ENCODE results near the gene NPR1.
"Not testable (repeated sequence)": the region's sequence is repeated elsewhere in the genome, so short reads cannot be mapped to it uniquely, and the experiment has no call there.

NPR1 gene

DNA sequence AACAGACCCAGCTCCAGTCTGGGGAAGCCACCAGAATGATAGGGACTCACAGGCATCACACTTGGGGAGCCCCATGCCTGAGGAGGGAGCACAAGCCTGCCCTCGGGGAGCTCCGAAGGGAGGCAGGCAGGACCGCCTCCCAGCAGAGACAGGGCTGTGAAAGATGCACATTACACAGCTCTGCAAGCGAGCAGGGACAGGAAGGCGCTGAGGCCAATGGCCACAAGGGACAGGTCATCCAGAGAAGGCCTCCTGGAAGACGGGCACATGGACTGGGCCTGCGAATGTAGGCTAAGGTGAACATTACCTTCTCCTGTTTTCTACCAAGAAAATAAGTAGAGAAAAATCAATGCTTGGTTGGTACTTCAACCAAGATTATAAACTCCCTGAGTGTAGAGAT is 4.2 kb downstream of the NPR1 start:
- DNase-seq = no peak

DNA sequence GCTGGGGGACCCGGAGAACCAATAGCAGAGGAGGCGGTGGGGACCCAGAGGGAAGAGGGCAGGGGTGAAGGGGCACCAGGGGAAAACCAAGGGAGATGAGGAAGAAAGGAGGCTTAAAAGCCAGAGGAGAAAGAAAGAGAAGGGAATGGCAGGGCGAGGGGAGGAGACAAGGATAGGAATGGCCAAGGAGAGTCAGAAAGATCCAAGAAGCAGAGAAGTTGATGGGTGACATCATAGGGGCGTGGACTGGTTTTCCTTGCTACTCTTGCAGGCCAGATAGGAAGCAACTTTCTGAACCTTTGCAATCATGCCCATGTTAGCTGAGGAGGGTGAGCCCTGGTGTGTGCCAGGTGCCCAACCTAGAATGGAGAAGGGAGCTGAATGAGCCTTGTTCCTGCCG is 5.4 kb downstream of the NPR1 start:
- no peak for DNase-seq

DNA sequence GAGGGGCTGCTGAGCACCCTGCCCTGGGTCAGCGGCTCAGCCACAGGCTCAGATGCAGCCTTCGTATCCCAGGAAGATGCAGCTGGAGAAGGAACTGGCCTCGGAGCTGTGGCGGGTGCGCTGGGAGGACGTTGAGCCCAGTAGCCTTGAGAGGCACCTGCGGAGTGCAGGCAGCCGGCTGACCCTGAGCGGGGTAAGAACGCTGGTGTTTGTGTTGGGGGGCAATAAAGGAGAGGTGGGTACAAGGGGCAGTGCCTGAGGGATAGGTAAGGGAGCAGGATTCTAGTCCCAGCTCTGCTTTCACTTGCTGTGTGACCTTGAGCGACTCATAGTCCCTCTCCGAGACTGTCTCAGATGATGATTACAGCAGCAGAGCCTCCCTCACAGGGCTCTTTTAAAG is 6.4 kb downstream of the NPR1 start:
- no peak for DNase-seq

DNA sequence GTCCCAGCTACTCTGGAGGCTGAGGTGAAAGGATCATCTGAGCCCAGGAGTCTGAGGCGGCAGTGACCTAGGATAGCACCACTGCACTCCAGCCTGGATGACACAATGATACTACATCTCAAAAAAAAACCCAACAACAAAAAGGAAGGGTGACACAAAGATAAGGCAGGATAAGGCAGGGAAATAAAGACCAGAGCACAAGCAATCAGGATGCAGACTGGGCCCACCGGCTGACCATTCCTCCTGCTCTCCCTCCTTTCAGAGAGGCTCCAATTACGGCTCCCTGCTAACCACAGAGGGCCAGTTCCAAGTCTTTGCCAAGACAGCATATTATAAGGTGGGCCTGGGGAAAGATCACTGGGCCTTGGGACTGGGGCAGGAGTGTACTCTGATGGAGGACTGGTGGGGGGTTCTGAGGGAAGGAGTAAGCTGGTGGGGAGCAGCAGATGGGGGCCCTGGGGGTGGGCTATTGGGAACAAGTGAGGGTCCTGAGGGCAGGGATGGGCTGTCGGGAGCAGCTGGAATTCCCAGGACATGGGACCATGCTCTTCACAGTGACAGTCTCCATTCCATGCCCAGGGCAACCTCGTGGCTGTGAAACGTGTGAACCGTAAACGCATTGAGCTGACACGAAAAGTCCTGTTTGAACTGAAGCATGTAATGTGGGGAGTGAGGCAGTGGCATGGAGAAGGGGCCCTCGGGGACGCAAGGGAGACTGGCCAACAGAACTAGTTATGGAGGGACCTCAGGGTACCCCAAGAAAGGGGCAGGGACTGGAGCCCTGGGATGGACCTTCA is 7.3 kb downstream of the NPR1 start:
- no peak for DNase-seq

DNA sequence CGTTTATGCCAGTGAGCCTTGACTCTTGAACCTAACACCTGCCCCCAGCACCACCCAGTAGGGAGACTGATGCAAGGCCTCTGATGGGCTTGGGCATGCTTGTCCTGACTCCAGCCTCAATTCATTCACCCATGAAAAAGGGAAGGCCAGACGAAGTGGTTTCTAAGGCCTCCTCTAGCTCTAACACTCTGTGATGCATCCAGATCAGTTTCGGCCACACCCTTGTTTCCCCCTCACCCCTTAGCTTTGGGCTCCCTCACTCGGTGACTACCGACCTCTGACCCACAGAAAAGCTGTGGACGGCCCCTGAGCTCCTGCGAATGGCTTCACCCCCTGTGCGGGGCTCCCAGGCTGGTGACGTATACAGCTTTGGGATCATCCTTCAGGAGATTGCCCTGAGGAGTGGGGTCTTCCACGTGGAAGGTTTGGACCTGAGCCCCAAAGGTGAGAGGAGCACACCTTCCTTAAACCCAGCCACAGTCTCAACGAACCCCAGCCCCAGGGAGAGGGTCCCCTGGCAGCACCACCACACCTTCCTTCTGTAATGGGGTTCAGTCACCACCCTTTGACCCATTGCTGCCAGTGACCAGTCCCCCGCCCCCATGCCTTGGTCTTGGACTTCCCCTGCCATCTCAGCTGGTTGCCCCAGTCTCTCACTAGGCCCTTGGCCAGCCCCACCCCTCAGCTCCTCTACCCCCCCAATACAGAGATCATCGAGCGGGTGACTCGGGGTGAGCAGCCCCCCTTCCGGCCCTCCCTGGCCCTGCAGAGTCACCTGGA is 9.0 kb downstream of the NPR1 start:
- DNase-seq = no peak

DNA sequence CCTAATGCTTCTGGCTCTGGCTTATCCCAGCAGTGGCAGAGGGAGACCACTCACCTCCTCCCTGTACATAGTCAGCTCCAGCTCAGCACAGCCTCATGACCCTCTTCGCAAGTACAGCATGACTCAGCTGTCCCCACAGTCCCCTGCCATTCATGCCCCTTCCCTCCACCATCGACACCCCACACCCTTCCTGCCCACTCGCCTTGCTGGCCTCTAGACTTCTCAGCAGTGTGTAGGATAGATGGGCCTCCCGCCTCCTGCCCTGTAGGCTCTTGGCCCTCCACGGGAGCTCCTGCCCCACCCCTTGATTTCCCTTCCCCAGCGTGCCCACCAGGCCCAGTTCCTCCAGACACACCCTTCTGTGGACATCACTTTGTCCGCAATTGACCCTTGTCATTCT is 9.8 kb downstream of the NPR1 start:
- no peak for DNase-seq

DNA sequence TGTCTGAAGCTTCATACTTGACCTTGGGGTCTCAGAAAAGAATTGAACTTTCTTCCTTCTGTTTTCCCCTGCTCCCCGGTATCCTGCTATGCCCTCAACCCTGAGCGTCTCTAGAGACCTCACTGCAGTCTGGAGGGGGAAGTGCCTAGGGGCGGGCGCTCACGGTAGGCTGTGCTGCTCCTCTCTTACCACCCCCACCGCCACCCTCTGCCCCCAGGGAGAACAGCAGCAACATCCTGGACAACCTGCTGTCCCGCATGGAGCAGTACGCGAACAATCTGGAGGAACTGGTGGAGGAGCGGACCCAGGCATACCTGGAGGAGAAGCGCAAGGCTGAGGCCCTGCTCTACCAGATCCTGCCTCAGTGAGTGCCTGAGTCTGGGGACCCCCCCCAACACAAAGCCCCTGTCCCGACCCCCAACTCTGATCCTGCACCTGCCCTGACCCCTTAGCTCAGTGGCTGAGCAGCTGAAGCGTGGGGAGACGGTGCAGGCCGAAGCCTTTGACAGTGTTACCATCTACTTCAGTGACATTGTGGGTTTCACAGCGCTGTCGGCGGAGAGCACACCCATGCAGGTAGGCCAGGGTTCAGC is 10.3 kb downstream of the NPR1 start:
- DNase-seq = no peak

DNA sequence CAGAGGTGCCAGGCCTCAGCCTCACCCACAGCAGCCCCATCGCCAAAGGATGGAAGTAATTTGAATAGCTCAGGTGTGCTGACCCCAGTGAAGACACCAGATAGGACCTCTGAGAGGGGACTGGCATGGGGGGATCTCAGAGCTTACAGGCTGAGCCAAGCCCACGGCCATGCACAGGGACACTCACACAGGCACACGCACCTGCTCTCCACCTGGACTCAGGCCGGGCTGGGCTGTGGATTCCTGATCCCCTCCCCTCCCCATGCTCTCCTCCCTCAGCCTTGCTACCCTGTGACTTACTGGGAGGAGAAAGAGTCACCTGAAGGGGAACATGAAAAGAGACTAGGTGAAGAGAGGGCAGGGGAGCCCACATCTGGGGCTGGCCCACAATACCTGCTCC is 15.0 kb downstream of the NPR1 start:
- no peak for DNase-seq

DNA sequence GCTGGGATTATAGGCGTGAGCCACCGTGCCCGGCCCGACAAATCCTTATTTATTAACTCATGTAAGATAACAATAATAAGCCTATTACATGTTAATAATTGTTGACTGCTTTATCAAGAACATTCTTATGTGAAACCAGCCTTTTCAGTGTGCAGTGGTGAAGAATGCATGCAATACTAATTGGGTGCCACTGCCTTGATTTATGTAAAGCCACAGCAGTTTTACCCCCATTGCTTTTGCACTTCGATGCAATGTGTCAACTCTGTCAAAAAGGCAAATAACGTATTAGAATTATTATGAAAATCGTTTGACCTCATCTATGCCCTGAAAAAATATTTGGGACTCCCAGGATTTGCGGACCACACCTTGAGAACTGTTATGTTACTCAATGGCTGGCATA is 18.3 kb downstream of the NPR1 start:
- no peak for DNase-seq

DNA sequence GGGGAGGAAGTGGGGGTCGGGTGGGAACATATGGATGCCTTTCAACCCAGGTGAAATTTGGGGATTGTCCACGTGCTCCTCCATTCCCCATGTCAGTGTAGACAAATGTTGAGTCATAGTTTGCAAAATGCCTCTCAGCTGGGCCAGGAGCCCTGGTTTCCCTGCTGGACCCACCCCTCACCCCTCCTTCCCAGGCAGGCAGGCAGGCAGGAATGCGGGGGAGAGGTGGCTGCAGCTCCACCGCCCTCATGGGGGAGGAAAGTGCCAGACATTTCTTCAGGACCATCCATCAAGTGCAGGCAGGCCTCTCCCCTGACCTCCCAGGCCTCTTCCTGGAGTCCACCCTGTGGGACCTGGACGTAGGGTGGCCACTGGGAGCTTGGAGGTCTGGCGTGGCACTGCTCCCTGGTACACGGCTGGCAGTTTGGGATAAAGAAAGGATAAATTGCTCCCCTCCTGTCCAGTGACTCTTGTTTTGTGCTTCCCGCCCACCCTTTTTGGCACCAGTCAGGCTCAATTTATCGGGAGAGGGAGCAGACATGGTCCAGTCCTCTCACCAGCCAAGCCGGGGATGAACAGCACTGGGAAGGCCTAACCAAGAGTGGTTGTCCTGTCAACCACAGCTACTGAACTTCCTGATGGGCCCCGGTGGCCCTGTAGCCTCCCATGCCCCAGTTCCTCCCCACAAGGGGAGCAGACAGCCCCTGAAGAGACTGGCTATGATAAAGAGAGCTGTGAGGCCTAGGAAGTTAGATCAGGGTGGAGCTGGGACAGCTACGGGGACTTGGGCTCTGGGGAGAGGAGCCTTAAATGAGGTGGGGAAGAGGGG is 18.9 kb downstream of the NPR1 start:
- DNase-seq = no peak

DNA sequence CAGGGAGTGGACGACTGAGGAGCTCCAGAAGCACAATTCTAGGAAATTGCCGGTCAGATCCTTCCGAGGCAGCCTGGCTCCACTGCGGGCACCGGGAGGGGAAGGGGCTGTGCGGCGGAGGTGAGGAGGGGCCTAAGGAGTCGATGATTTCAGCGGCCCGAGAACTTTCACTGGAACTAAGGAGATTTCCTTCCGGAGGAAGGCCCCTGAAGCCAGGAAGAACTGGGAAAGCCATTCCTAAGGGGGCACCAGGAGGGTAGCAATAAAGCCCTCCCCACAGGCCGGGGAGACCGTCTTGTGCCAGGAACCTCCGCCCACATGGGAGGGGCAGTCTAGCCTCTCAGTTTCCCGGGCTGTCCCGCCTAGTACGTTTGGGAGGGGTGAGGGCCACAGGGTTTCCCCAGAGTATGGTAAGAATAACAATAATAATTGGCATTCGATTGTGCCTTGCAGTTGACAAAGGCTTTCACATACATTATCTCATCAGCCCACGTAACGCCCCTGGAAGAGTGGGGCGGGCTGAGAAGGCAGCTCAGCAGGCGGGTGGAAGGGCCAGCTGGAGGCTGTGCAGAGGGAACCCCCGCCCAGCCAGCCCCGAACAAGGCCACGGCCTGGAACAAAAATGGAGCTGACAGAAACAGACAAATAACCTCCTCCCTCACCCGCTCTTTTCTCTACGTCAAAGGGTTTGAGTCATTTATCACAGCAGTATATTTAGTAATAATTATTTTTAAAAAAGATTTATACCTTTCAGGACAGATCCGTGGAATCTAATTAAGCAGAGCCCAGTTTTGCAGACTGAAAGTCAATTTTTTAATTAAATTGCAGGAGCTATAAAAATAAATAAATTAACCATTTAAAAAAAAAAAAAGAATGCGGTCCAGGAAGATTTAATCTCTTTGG is 19.8 kb downstream of the NPR1 start:
- DNase-seq = no peak

DNA sequence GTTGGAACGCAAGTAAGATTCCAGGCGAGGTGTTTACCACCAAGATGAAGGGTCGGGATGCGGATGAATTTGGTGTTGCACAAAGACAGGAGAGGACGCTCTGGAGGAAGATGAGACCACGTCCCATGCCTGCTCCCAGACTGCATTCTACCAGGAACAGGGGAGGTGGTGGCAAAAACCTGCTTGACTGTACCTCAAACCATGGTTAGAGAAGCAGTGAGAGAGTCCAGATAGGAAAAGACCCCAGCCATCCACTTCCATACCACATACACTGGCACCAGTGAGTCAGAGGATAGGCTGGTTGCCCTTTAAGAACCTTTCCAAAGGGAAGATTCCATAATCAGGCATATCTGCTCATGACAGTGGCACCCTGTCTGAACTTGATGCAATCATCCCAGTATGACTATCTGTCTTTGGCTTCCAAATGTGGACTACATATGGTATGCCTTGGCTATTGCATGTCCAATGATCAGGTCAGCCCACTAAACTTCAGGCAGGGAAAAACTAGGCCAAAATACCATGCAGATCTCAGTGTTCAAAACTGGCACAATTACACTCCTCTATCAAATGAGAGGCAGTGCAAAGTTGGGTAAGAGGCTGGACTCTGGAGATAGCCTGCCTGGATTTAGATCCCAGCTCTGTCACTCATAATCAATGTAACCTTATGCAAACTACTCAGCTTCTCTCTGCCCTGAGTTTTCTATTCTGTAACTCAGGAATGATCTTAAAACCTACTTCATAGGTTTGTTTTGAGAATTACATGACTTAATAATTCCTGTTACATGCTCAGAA is 20.6 kb downstream of the NPR1 start:
- DNase-seq = no peak

DNA sequence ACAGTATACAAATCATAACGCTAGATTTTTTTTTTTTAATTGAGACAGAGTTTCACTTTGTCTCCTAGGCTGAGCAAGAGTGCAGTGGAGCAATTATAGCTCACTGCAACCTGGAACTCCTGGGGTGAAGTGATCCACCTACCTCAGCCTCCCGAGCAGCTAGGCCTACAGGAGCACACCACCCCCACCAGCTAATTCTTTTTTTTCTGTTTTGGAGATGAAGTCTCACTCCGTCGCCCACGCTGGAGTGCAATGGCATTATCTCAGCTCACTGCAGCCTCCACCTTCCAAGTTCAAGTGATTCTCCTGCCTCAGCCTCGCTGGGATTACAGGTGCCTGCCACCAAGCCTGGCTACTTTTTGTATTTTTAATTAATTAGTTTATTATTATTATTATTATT is 21.3 kb downstream of the NPR1 start:
- no peak for DNase-seq

DNA sequence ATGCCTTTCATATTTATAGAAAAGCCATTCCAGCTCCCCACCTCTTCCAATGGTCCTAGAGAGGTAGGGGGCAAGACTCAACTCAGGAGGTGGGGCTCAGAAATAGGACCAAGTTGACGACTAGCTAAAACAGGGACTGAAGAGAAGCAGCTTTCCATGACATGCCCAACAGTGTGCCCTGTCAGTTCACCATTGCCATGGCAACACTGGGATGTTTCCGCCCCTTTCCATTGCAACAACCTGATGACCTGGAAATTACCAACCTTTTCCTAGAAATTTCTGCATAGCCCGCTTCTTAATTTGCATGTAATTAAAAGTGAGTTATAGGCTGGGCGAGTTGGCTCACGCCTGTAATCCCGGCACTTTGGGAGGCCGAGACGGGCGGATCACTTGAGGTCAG is 27.0 kb downstream of the NPR1 start:
- no peak for DNase-seq

DNA sequence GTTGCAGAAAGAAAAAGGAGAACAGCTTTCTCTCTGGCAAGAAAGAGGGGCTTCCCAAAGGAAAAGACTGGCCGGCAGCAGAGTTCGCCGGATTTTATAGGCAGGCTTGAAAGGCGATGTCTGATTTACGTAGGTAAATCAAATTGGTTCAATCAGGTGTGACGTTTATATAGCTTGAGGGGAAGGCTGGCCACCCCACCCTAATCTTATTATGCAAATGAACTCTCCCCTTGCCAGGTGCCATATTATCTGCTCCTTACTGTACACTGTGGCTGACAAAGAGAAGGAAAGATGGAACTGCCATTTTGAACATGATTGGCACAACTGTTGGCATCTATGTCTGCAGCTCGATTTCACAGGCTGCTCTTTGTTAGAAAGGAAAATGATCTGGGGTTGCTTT is 32.5 kb downstream of the NPR1 start:
- no peak for DNase-seq

DNA sequence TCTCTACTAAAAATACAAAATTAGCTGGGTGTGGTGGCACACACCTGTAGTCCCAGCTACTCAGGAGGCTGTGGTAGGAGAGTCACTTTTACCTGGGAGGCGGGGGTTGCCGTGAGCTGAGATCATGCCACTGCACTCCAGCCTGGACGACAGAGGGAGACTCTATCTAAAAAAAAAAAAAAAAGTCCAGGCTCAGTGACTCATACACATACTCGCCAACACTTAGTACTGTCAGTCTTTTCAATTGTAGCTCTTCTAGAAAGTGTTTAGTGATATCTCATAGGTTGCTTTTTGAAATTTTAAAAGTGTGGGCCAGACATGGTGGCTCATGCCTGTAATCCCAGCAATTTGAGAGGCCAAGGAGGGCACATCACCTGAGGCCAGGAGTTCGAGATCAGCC is 37.7 kb downstream of the NPR1 start:
- not testable (repeated sequence) for DNase-seq

DNA sequence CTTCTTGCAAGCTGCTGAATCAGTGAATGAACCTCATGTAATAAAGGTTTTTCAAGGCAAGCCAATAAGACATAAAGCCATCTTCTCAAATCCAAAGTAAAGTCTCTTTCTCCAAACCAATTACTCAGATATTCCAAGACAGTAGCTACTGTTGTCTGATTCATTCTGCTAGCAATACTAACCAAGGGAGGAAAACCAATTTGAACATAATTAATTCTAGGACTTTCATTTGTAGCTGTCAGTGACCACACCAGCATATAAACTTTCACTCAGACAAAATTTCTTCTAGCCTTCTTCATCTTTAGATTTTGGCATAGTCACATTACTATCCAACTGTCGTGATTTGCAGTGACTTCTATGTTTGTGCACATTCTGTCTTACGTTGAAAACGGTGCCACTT is 38.8 kb downstream of the NPR1 start:
- no peak for DNase-seq

DNA sequence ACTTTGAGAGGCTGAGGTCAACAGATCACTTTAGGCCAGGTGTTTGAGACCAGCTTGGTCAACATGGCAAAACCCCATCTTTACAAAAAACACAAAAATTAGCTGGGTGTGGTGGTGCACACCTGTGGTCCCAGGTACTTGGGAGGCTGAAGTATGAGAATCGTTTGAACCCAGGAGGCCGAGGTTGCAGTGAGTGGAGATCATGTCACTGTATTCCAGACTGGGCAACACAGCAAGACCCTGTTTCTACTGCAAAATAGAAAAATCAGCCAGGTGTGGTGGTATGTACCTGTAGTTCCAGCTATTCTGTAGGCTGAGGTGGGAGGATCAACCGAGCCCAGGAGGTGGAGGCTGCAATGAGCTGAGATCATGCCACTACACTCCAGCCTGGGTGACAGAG is 45.2 kb downstream of the NPR1 start:
- DNase-seq = no peak

DNA sequence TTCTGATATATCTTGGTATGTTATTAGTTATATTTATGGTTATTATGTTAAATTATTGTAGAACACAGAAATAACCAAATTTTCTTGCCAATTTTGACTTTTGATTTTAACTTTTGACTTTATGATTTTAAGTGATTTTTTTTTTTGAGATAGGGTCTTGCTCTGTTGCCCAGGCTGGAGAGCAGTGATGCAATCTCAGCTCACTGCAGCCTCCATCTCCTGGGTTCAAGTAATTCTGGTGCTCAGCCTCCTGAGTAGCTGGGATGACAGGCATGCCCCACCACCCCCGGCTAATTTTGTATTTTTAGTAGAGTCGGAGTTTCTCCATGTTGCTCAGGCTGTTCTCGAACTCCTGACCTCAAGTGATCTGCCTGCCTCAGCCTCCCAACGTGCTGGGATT is 46.1 kb downstream of the NPR1 start:
- not testable (repeated sequence) for DNase-seq

DNA sequence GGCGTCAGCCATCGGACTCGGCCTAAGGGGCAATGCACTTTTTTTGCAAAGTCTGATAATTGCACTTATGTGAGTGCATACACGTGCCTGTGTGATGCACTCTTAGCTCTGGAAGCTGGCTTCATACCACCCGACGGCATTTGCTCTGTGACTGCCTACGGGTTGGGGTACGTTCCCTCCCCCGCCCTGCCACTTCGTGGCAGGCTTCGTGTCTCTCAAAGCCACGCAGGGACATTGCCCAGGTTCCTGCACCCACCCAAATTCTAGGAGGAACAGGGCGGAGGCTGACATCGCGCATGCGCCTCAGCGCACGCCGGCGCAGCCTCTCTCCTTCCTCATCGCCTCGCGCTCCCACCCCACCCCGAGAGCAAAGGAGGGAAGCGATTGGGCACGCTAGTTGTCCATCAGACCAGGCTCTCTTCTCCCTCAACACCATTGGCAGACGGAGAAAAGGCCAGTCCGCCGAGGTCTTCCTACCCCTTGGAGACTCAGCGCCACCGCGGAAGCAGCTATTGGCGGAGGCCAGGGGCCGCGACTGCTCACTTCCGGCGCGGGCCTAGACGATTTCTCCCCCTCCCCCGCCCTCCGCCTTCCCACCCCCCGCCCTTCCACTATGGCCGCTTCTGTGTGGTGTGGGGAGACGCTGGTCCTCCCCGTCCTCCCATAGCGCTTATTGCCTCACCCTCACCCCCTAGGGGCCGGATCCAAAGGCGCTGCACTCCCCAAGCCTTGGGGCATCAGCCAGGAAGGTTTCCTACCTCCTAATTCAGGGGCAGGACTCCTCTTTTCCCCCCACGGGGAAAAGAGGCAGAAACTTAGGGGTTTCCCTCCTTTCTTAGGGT is 49.2 kb downstream of the NPR1 start, which contains the start of gene INTS3:
Gene INTS3 (plus strand): TSS at position 588 of the 842 bp plus-strand sequence. CDS start 585 bp downstream, outside the sequence.
- peak; percentile 96 for DNase-seq

Data from stimulated activated CD4-positive, alpha-beta T cell treated with anti-CD3 and anti-CD28 coated beads, Interleukin-12 subunit alpha, Interleukin-12 subunit beta, amount 100 ng/mL, for 4 hours (primary cell).